Prostate gland (tissue), 2 donors: ENCODE results near the gene AMPH.

Source experiments
- CTCF ChIP-seq, 4 experiments: fragments of 200-600 bp in 2 of 4; fragments of 450-650 bp in 2 of 4; sonication (generic) in 2 of 4; IDR thresholded peaks; 1 replicate in 3 of 4; 2 replicates in 1 of 4; pipeline ENCODE4 v1.5.1; 2016 to 2019; ENCODE audit warnings: antibody characterized with exemption in 4 of 4, mild to moderate bottlenecking in 2 of 4, moderate library complexity in 2 of 4
- POLR2A ChIP-seq: fragments of 450-650 bp; IDR thresholded peaks from one replicate; pipeline ENCODE4 v1.6.1; 2016; ENCODE audit warnings: antibody characterized with exemption, mild to moderate bottlenecking
- POLR2AphosphoS5 ChIP-seq: sonication (generic); formaldehyde crosslinking; IDR thresholded peaks from one replicate; pipeline ENCODE4 v1.6.1; 2017; ENCODE audit warnings: antibody characterized with exemption

DNA sequence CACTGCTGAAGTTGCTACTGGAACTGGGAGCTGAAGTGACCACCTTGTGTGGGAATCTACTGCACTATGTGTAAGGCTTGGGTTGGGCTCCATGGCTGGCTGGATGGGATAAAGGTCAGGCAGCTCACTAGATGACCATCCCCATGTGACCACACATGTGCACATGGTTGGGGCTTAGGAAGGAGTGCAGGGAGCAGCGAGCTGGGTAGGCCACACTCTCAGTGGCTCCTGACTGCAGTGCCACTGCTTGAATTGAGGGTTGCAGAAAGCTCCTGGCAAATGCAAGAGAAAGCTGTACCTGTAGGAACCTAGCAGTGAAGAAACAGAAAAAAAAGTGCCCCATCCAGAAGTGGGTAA, 47.5 kb upstream of the AMPH start:
- TF ChIP-seq POLR2A (no peak), POLR2AphosphoS5 (no peak), CTCF (IDR thresholded peaks at IDR 0.05) (no peak)
